ENCODE results near the gene ITGB8. TPM values are rescaled to one million over a fixed set of nuclear protein-coding genes. Genes with fewer than 3 reads are reported as not detected.

Gene ITGB8
- total and polyA plus RNA-seq, 2 experiments from 2014 or later = 3.3 to 9.9 TPM

GRCh38 chr7:20312562-20312961 is 18.1 kb upstream of the ITGB8 start:
- 95 to 100% methylated on average over 2 of the region's 2 CpGs for WGBS, 2 experiments (ENCODE audit: low coverage in 1 of 2, low lambda C conversion rate in 2 of 2, missing lambda C conversion rate in 2 of 2)
- no peak overlapping the region for H3K4me3 ChIP-seq
- peaks cover 8% of the 10 kb centered on the region; the same call in 1 of the 2 replicates for H3K4me1 ChIP-seq (ENCODE audit: insufficient read depth)
- no peaks in the 10 kb centered on the region for H4K20me1 ChIP-seq (ENCODE audit: insufficient read depth)
- H3K27ac ChIP-seq = no peak overlapping the region
- H3K4me2 ChIP-seq (ENCODE audit: unreplicated experiment) = no peak overlapping the region
- H3K79me2 ChIP-seq (ENCODE audit: insufficient read depth) = no peaks in the 10 kb centered on the region
- in situ Hi-C loops (cut with MboI) = loop anchor here (10.0 kb wide), 2 partner anchors 348 to 558 kb away; no protein-coding TSS in a partner anchor
- no peaks in the 10 kb centered on the region for H3K27me3 ChIP-seq (replicated peaks; ENCODE audit: insufficient read depth)
- no peak overlapping the region for H3K9ac ChIP-seq
- H2AFZ ChIP-seq = no peak overlapping the region
- DNase-seq = no peak
- TF ChIP-seq EZH2phosphoT487 (IDR thresholded peaks at IDR 0.05; ENCODE audit: insufficient read depth, low read depth) (no peak), EZH2 (IDR thresholded peaks at IDR 0.05; ENCODE audit: insufficient read depth, poor library complexity, severe bottlenecking) (no peak)
- H3K36me3 ChIP-seq (ENCODE audit: low read depth) = no peaks in the 10 kb centered on the region
- no peaks in the 10 kb centered on the region for H3K9me2 ChIP-seq (ENCODE audit: insufficient read depth)
- H3K9me3 ChIP-seq (ENCODE audit: low read depth) = no peaks in the 10 kb centered on the region
- H3F3A ChIP-seq (ENCODE audit: insufficient read depth) = no peaks in the 10 kb centered on the region

- Histone ChIP-seq H3K27ac (no peak overlapping the region), H3K79me2 (ENCODE audit: insufficient read depth) (no peaks in the 10 kb centered on the region), H3K4me1 (ENCODE audit: insufficient read depth) (peaks cover 8% of the 10 kb centered on the region; the same call in 1 of the 2 replicates), H3F3A (ENCODE audit: insufficient read depth) (no peaks in the 10 kb centered on the region), H3K4me3 (no peak overlapping the region), H3K4me2 (ENCODE audit: unreplicated experiment) (no peak overlapping the region), H3K36me3 (ENCODE audit: low read depth) (no peaks in the 10 kb centered on the region), H3K9me3 (ENCODE audit: low read depth) (no peaks in the 10 kb centered on the region), H2AFZ (no peak overlapping the region), H4K20me1 (ENCODE audit: insufficient read depth) (no peaks in the 10 kb centered on the region), H3K27me3 (replicated peaks; ENCODE audit: insufficient read depth) (no peaks in the 10 kb centered on the region), H3K9ac (no peak overlapping the region), H3K9me2 (ENCODE audit: insufficient read depth) (no peaks in the 10 kb centered on the region)
- DNase-seq = no peak
- 93 to 95% methylated on average over 1 of the region's 1 CpG for WGBS, 2 experiments (ENCODE audit: low coverage in 1 of 2, low lambda C conversion rate in 2 of 2, missing lambda C conversion rate in 2 of 2)
- in situ Hi-C loops (cut with MboI) = loop anchor here (10.0 kb wide), 2 partner anchors 349 to 559 kb away; no protein-coding TSS in a partner anchor
- no peak for TF ChIP-seq EZH2phosphoT487 (IDR thresholded peaks at IDR 0.05; ENCODE audit: insufficient read depth, low read depth)
- no peak for TF ChIP-seq EZH2 (IDR thresholded peaks at IDR 0.05; ENCODE audit: insufficient read depth, poor library complexity, severe bottlenecking)
Measured at GRCh38 chr7:20313626-20314025, 17.1 kb upstream of the ITGB8 start.

- Histone ChIP-seq H4K20me1 (ENCODE audit: insufficient read depth) (no peaks in the 10 kb centered on the region), H3K4me2 (ENCODE audit: unreplicated experiment) (no peak overlapping the region), H3K9me3 (ENCODE audit: low read depth) (no peaks in the 10 kb centered on the region), H3K79me2 (ENCODE audit: insufficient read depth) (no peaks in the 10 kb centered on the region), H3K36me3 (ENCODE audit: low read depth) (no peaks in the 10 kb centered on the region), H3K27ac (no peak overlapping the region), H3K27me3 (replicated peaks; ENCODE audit: insufficient read depth) (no peaks in the 10 kb centered on the region), H3K9me2 (ENCODE audit: insufficient read depth) (no peaks in the 10 kb centered on the region), H3F3A (ENCODE audit: insufficient read depth) (no peaks in the 10 kb centered on the region), H3K9ac (no peak overlapping the region), H2AFZ (no peak overlapping the region), H3K4me1 (ENCODE audit: insufficient read depth) (peaks cover 8% of the 10 kb centered on the region; the same call in 1 of the 2 replicates), H3K4me3 (no peak overlapping the region)
- in situ Hi-C loops (cut with MboI) = loop anchor here (10.0 kb wide), 2 partner anchors 349 to 559 kb away; no protein-coding TSS in a partner anchor
- DNase-seq = no peak
- WGBS, 2 experiments (ENCODE audit: low coverage in 1 of 2, low lambda C conversion rate in 2 of 2, missing lambda C conversion rate in 2 of 2) = 62 to 63% methylated on average over 2 of the region's 2 CpGs
- TF ChIP-seq EZH2 (IDR thresholded peaks at IDR 0.05; ENCODE audit: insufficient read depth, poor library complexity, severe bottlenecking) = no peak
- TF ChIP-seq EZH2phosphoT487 (IDR thresholded peaks at IDR 0.05; ENCODE audit: insufficient read depth, low read depth) = no peak
Measured at GRCh38 chr7:20314198-20314597, 16.5 kb upstream of the ITGB8 start.

- no peak for DNase-seq
- no peaks in the 10 kb centered on the region for H3K4me1 ChIP-seq (ENCODE audit: insufficient read depth)
- H3K36me3 ChIP-seq (ENCODE audit: low read depth) = no peaks in the 10 kb centered on the region
- in situ Hi-C loops (cut with MboI) = loop anchor here (10.0 kb wide), 2 partner anchors 352 to 562 kb away; no protein-coding TSS in a partner anchor
- no peaks in the 10 kb centered on the region for H3K9me3 ChIP-seq (ENCODE audit: low read depth)
- no peaks in the 10 kb centered on the region for H3F3A ChIP-seq (ENCODE audit: insufficient read depth)
- 87 to 92% methylated on average over 4 of the region's 4 CpGs for WGBS, 2 experiments (ENCODE audit: low coverage in 1 of 2, low lambda C conversion rate in 2 of 2, missing lambda C conversion rate in 2 of 2)
- H2AFZ ChIP-seq = no peak overlapping the region
- TF ChIP-seq EZH2phosphoT487 (IDR thresholded peaks at IDR 0.05; ENCODE audit: insufficient read depth, low read depth) = no peak
- no peak for TF ChIP-seq EZH2 (IDR thresholded peaks at IDR 0.05; ENCODE audit: insufficient read depth, poor library complexity, severe bottlenecking)
- H3K79me2 ChIP-seq (ENCODE audit: insufficient read depth) = no peaks in the 10 kb centered on the region
- no peaks in the 10 kb centered on the region for H3K9me2 ChIP-seq (ENCODE audit: insufficient read depth)
- H3K27me3 ChIP-seq (replicated peaks; ENCODE audit: insufficient read depth) = no peaks in the 10 kb centered on the region
- H3K27ac ChIP-seq = no peak overlapping the region
- no peak overlapping the region for H3K4me3 ChIP-seq
- no peak overlapping the region for H3K9ac ChIP-seq
- no peak overlapping the region for H3K4me2 ChIP-seq (ENCODE audit: unreplicated experiment)
- H4K20me1 ChIP-seq (ENCODE audit: insufficient read depth) = no peaks in the 10 kb centered on the region
Measured at GRCh38 chr7:20316706-20317105, 14.0 kb upstream of the ITGB8 start.

DNA sequence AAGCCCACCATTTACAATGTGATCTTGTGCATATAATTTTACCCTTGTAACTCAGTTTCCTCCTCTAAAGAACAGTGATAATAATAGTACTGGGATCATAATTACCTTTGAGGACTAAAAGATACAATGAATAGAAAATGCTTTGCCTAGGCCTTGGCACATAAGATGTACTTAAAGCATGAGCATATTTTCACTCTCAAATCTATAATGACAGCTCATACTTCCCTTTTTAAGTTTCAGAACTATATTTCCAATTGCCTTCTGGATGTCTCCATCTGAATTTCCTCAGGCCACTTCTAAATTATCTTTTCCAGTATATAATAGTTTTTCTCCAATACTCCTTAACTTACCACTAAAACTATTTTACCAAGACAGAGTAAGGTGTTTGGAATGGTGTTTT is 13.3 kb upstream of the ITGB8 start:
- no peak for TF ChIP-seq EZH2 (IDR thresholded peaks at IDR 0.05; ENCODE audit: insufficient read depth, poor library complexity, severe bottlenecking)
- TF ChIP-seq EZH2phosphoT487 (IDR thresholded peaks at IDR 0.05; ENCODE audit: insufficient read depth, low read depth) = no peak
- no peaks in the 10 kb centered on the region for H3K36me3 ChIP-seq (ENCODE audit: low read depth)
- H3K4me2 ChIP-seq (ENCODE audit: unreplicated experiment) = no peak overlapping the region
- no peak overlapping the region for H3K9ac ChIP-seq
- no peak overlapping the region for H2AFZ ChIP-seq
- H4K20me1 ChIP-seq (ENCODE audit: insufficient read depth) = no peaks in the 10 kb centered on the region
- H3K4me3 ChIP-seq = no peak overlapping the region
- H3K27me3 ChIP-seq (replicated peaks; ENCODE audit: insufficient read depth) = no peaks in the 10 kb centered on the region
- no peaks in the 10 kb centered on the region for H3K79me2 ChIP-seq (ENCODE audit: insufficient read depth)
- no peak for DNase-seq
- H3K4me1 ChIP-seq (ENCODE audit: insufficient read depth) = no peaks in the 10 kb centered on the region
- H3K9me3 ChIP-seq (ENCODE audit: low read depth) = no peaks in the 10 kb centered on the region
- H3F3A ChIP-seq (ENCODE audit: insufficient read depth) = no peaks in the 10 kb centered on the region
- H3K9me2 ChIP-seq (ENCODE audit: insufficient read depth) = no peaks in the 10 kb centered on the region
- in situ Hi-C loops (cut with MboI) = loop anchor here (10.0 kb wide), 2 partner anchors 353 to 563 kb away; no protein-coding TSS in a partner anchor
- no peak overlapping the region for H3K27ac ChIP-seq

All from GM23248 (cell line).